ENCODE results near the gene ADCK2. TPM values are rescaled to one million over a fixed set of nuclear protein-coding genes. Genes with fewer than 3 reads are reported as not detected.
"Not testable (repeated sequence)": the region's sequence is repeated elsewhere in the genome, so short reads cannot be mapped to it uniquely, and the experiment has no call there.

ADCK2 gene
- total and polyA plus RNA-seq, 2 donors (not counting 3 experiments of a cell fraction or from before 2014, with no cell fraction given) = 10.3 to 13.3 TPM

DNA sequence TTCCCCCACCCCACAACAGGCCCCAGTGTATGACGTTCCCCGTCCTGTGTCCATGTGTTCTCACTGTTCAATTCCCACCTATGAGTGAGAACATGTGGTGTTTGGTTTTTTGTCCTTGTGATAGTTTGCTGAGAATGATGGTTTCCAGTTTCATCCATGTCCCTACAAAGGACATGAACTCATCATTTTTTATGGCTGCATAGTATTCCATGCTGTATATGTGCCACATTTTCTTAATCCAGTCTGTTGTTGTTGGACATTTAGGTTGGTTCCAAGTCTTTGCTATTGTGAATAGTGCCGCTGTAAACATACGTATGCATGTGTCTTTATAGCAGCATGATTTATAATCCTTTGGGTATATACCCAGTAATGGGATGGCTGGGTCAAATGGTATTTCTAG is 36.0 kb downstream of the ADCK2 start:
- H3K9ac ChIP-seq (replicated peaks; ENCODE audit: extremely low read depth, insufficient read depth, low read length); FAIRE-seq; POLR2A ChIA-PET; DNase-seq (ENCODE audit: low read depth, low spot score); H3K79me2 ChIP-seq (ENCODE audit: control insufficient read depth, insufficient read depth, low read length); H3K4me3 ChIP-seq (replicated peaks in 1 of 3; ENCODE audit: insufficient read depth in 1 of 3, low read depth in 1 of 3, low read length in 3 of 3); H2AFZ ChIP-seq (ENCODE audit: low read depth, low read length); H3K4me2 ChIP-seq (ENCODE audit: insufficient read depth, low read length); H3K4me1 ChIP-seq (ENCODE audit: control insufficient read depth, extremely low read depth, insufficient read depth, low read length); H3K27ac ChIP-seq (ENCODE audit: insufficient read depth, low read depth, low read length); dilution Hi-C loops (cut with MboI; ENCODE audit: extremely low pct_ligation_motif_present, low sequenced_read_pairs); BruUV-seq (replicated peaks); intact Hi-C loops (cut with micrococcal nuclease); H4K20me1 ChIP-seq (replicated peaks; ENCODE audit: control insufficient read depth, extremely low read depth, insufficient read depth, low read length); H3K9me3 ChIP-seq (replicated peaks; ENCODE audit: control insufficient read depth, insufficient read depth, low read length); H3K9me1 ChIP-seq (replicated peaks; ENCODE audit: control insufficient read depth, extremely low read depth, insufficient read depth, low read length); H3K27me3 ChIP-seq (ENCODE audit: control insufficient read depth in 2 of 2, insufficient read depth in 2 of 2, low read length in 2 of 2): not testable (repeated sequence)
- CTCF ChIA-PET = interaction anchor here (0.9 kb wide), 1 partner anchor 18 kb away, joined by 3 read pairs; no protein-coding TSS in a partner anchor
- peaks cover 6 to 12% of the 10 kb centered on the region in 2 experiments for H3K36me3 ChIP-seq (ENCODE audit: control insufficient read depth in 2 of 2, extremely low read depth in 1 of 2, insufficient read depth in 2 of 2, low read length in 2 of 2)

DNA sequence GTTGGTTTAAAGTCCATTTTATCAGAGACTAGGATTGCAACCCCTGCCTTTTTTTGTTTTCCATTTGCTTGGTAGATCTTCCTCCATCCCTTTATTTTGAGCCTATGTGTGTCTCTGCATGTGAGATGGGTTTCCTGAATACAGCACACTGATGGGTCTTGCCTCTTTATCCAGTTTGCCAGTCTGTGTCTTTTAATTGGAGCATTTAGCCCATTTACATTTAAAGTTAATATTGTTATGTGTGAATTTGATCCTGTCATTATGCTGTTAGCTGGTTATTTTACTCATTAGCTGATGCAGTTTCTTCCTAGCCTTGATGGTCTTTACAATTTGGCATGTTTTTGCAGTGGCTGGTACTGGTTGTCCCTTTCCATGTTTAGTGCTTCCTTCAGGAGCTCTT is 39.6 kb downstream of the ADCK2 start:
- H2AFZ ChIP-seq (ENCODE audit: low read depth, low read length); H3K4me2 ChIP-seq (ENCODE audit: insufficient read depth, low read length); H4K20me1 ChIP-seq (replicated peaks; ENCODE audit: control insufficient read depth, extremely low read depth, insufficient read depth, low read length); H3K4me3 ChIP-seq (replicated peaks in 1 of 3; ENCODE audit: insufficient read depth in 1 of 3, low read depth in 1 of 3, low read length in 3 of 3); H3K79me2 ChIP-seq (ENCODE audit: control insufficient read depth, insufficient read depth, low read length); intact Hi-C loops (cut with micrococcal nuclease); DNase-seq (ENCODE audit: low read depth, low spot score); CTCF ChIA-PET; BruUV-seq (replicated peaks); H3K27ac ChIP-seq (ENCODE audit: insufficient read depth, low read depth, low read length); dilution Hi-C loops (cut with MboI; ENCODE audit: extremely low pct_ligation_motif_present, low sequenced_read_pairs); H3K36me3 ChIP-seq (ENCODE audit: control insufficient read depth in 2 of 2, extremely low read depth in 1 of 2, insufficient read depth in 2 of 2, low read length in 2 of 2); FAIRE-seq; H3K9ac ChIP-seq (replicated peaks; ENCODE audit: extremely low read depth, insufficient read depth, low read length); H3K4me1 ChIP-seq (ENCODE audit: control insufficient read depth, extremely low read depth, insufficient read depth, low read length); POLR2A ChIA-PET; H3K9me1 ChIP-seq (replicated peaks; ENCODE audit: control insufficient read depth, extremely low read depth, insufficient read depth, low read length); H3K27me3 ChIP-seq (ENCODE audit: control insufficient read depth in 2 of 2, insufficient read depth in 2 of 2, low read length in 2 of 2); H3K9me3 ChIP-seq (replicated peaks; ENCODE audit: control insufficient read depth, insufficient read depth, low read length): not testable (repeated sequence)
